GM23338 (cell line): ENCODE data around the gene JAKMIP3. TPM values are rescaled to one million over a fixed set of nuclear protein-coding genes. Genes with fewer than 3 reads are reported as not detected.

Experiments used
- ATAC-seq: fragments of 200-7000 bp; cut with Tn5 transposase; 3 replicates; pipeline ENCODE4 v1.9.1; 2020
- DNase-seq: peaks from one replicate; pipeline ENCODE4 v3.0.0-alpha.2; 2015; ENCODE audit warnings: low spot score
- H2AFZ ChIP-seq: fragments of 200-600 bp; sonication (generic); 2 replicates; pipeline ENCODE4 v1.8.0; 2016; ENCODE audit warnings: antibody characterized with exemption, mild to moderate bottlenecking, moderate library complexity
- H3F3A ChIP-seq: fragments of 200-600 bp; sonication (generic); replicated peaks from 2 replicates; pipeline ENCODE4 v1.8.0; 2017; ENCODE audit warnings: antibody characterized with exemption, mixed run types, low read depth
- H3K27ac ChIP-seq: fragments of 200-600 bp; sonication (generic); 2 replicates; pipeline ENCODE4 v1.6.1; 2016; ENCODE audit warnings: low read depth
- H3K27me3 ChIP-seq: fragments of 200-600 bp; sonication (generic); 2 replicates; pipeline ENCODE4 v1.8.0; 2016; ENCODE audit warnings: mild to moderate bottlenecking, mixed run types, moderate library complexity; ENCODE audit not compliant: insufficient read depth
- H3K36me3 ChIP-seq: fragments of 200-600 bp; sonication (generic); 2 replicates; pipeline ENCODE4 v1.8.0; 2016; ENCODE audit warnings: mild to moderate bottlenecking; ENCODE audit not compliant: insufficient read depth
- H3K4me1 ChIP-seq: fragments of 200-600 bp; sonication (generic); 2 replicates; pipeline ENCODE4 v1.8.0; 2016; ENCODE audit warnings: mild to moderate bottlenecking, moderate library complexity; ENCODE audit not compliant: insufficient read depth
- H3K4me2 ChIP-seq: fragments of 200-600 bp; sonication (generic); 2 replicates; pipeline ENCODE4 v1.7.1; 2017; ENCODE audit warnings: mixed run types
- H3K4me3 ChIP-seq: fragments of 200-600 bp; sonication (generic); 2 replicates; pipeline ENCODE4 v1.6.1; 2016; ENCODE audit warnings: mixed run types
- H3K79me2 ChIP-seq: fragments of 200-600 bp; sonication (generic); replicated peaks from 2 replicates; pipeline ENCODE4 v1.8.0; 2017; ENCODE audit warnings: mild to moderate bottlenecking; ENCODE audit not compliant: insufficient read depth
- H3K9me2 ChIP-seq: fragments of 200-600 bp; sonication (generic); 2 replicates; pipeline ENCODE4 v1.8.0; 2017; ENCODE audit not compliant: insufficient read depth
- H4K20me1 ChIP-seq: fragments of 200-600 bp; sonication (generic); replicated peaks from 2 replicates; pipeline ENCODE4 v1.8.0; 2017; ENCODE audit warnings: mild to moderate bottlenecking; ENCODE audit not compliant: insufficient read depth
- H3K27ac Mint-ChIP-seq: 2 replicates; pipeline ENCODE4 v1.8.0; 2020; ENCODE audit warnings: inconsistent platforms, mild to moderate bottlenecking, moderate library complexity, mixed read lengths
- H3K27me3 Mint-ChIP-seq: 3 replicates; pipeline ENCODE4 v1.8.0; 2022; ENCODE audit warnings: low read depth, mild to moderate bottlenecking, moderate library complexity, mixed read lengths, inconsistent platforms; ENCODE audit not compliant: insufficient read depth, poor library complexity
- H3K36me3 Mint-ChIP-seq: 3 replicates; pipeline ENCODE4 v1.8.0; 2021; ENCODE audit warnings: low read depth, mild to moderate bottlenecking, inconsistent platforms, moderate library complexity, mixed read lengths
- H3K4me1 Mint-ChIP-seq: 3 replicates; pipeline ENCODE4 v1.8.0; 2020; ENCODE audit warnings: mild to moderate bottlenecking, inconsistent platforms, mixed read lengths
- H3K4me3 Mint-ChIP-seq: 3 replicates; pipeline ENCODE4 v1.8.0; 2021; ENCODE audit warnings: moderate library complexity, mild to moderate bottlenecking, inconsistent platforms, mixed read lengths
- H3K9me3 Mint-ChIP-seq: 3 replicates; pipeline ENCODE4 v1.8.0; 2020; ENCODE audit warnings: moderate library complexity, mild to moderate bottlenecking, inconsistent platforms, mixed read lengths
- CREB1 ChIP-seq: fragments of 250-450 bp; sonication (Bioruptor Pico); IDR thresholded peaks from 2 replicates; pipeline ENCODE4 v1.5.0; 2020; ENCODE audit warnings: low read depth, mild to moderate bottlenecking, moderate library complexity
- CTCF ChIP-seq, 2 experiments: fragments of 200-600 bp in 1 of 2; sonication (generic) in 1 of 2; conservative IDR thresholded peaks; 2 replicates each; pipeline versions ENCODE4 v1.5.1 to v1.6.1; 2016 to 2017; ENCODE audit warnings: antibody characterized with exemption in 2 of 2, low read depth in 2 of 2, mild to moderate bottlenecking in 2 of 2, moderate library complexity in 1 of 2
- ETS1 ChIP-seq: IDR thresholded peaks from 2 replicates; pipeline ENCODE4 v1.6.1; 2016; ENCODE audit warnings: antibody characterized with exemption
- EZH2 ChIP-seq: fragments of 200-600 bp; sonication (generic); IDR thresholded peaks from one replicate; pipeline ENCODE4 v1.8.0; 2017; ENCODE audit warnings: antibody characterized with exemption, mild to moderate bottlenecking, low read depth; ENCODE audit not compliant: unreplicated experiment
- EZH2phosphoT487 ChIP-seq: fragments of 200-600 bp; sonication (generic); IDR thresholded peaks from one replicate; pipeline ENCODE4 v1.8.1; 2018; ENCODE audit warnings: antibody characterized with exemption; ENCODE audit not compliant: unreplicated experiment
- JUNB ChIP-seq: IDR thresholded peaks from one replicate; pipeline ENCODE4 v1.6.1; 2016; ENCODE audit warnings: antibody characterized with exemption; ENCODE audit not compliant: unreplicated experiment
- NANOG ChIP-seq: IDR thresholded peaks from 2 replicates; pipeline ENCODE4 v1.6.1; 2016; ENCODE audit warnings: antibody characterized with exemption, borderline replicate concordance
- POLR2AphosphoS5 ChIP-seq: IDR thresholded peaks from 2 replicates; pipeline ENCODE4 v1.6.1; 2016; ENCODE audit warnings: antibody characterized with exemption, low read depth
- STAT1 ChIP-seq: IDR thresholded peaks from one replicate; pipeline ENCODE4 v1.6.1; 2016; ENCODE audit warnings: antibody characterized with exemption; ENCODE audit not compliant: unreplicated experiment
- ZNF114 ChIP-seq: fragments of 250-450 bp; sonication (Bioruptor Pico); IDR thresholded peaks from 2 replicates; pipeline ENCODE4 v1.5.0; 2020; ENCODE audit warnings: mild to moderate bottlenecking, moderate library complexity
- ZNF331 ChIP-seq: fragments of 250-450 bp; sonication (Bioruptor Pico); IDR thresholded peaks from 2 replicates; pipeline ENCODE4 v1.5.0; 2020; ENCODE audit warnings: low read depth, mild to moderate bottlenecking, moderate library complexity
- ZNF462 ChIP-seq: fragments of 250-450 bp; sonication (Bioruptor Pico); IDR thresholded peaks from 2 replicates; pipeline ENCODE4 v1.5.0; 2020; ENCODE audit warnings: mild to moderate bottlenecking, moderate library complexity
- polyA plus RNA-seq: library from polyadenylated mRNA; unstranded; fragments of >200 nt; fragmentation: Nextera tagmentation; extraction: Ambion mirVana; gene quantifications from 2 replicates; pipeline ENCODE4 v1.2.1, GENCODE V29; 2016
- total RNA-seq: library from RNA; depleted of rRNA; stranded (reverse); fragments of >200 nt; shearing (Covaris generic); gene quantifications from 2 replicates; pipeline ENCODE4 v1.2.3, GENCODE V29; 2014
- TF ChIP-seq, protein P1 (sequence below): IDR thresholded peaks from one replicate; pipeline ENCODE4 v1.6.1; 2018; ENCODE audit warnings: antibody characterized with exemption; ENCODE audit not compliant: unreplicated experiment

JAKMIP3 gene
- total and polyA plus RNA-seq, 2 experiments from 2014 or later: 0.87 to 1.2 TPM

GRCh38 chr10:132061465-132061864, 4.3 kb upstream of the JAKMIP3 start:
- Histone ChIP-seq H3K36me3 (no peaks in the 10 kb centered on the region), H4K20me1 (no peaks in the 10 kb centered on the region), H3K27ac (no peak overlapping the region), H2AFZ (no peak overlapping the region), H3K4me2 (no peak overlapping the region), H3K79me2 (no peaks in the 10 kb centered on the region), H3K4me1 (peaks cover 9% of the 10 kb centered on the region), H3F3A (peaks cover 4% of the 10 kb centered on the region; the same call in 1 of the 2 replicates), H3K4me3 (no peak overlapping the region), H3K9me2 (no peaks in the 10 kb centered on the region), H3K27me3 (no peaks in the 10 kb centered on the region)
- no peaks in the 10 kb centered on the region; the same call in 2 of the 3 replicates for H3K9me3 Mint-ChIP-seq
- no peak overlapping the region for H3K27ac Mint-ChIP-seq
- peaks cover 3% of the 10 kb centered on the region; the same call in 1 of the 3 replicates for H3K36me3 Mint-ChIP-seq
- no peak overlapping the region for H3K4me3 Mint-ChIP-seq
- peaks cover 12% of the 10 kb centered on the region for H3K27me3 Mint-ChIP-seq
- peaks cover 26% of the 10 kb centered on the region for H3K4me1 Mint-ChIP-seq
- no peak for ATAC-seq
- no peak for TF ChIP-seq EZH2phosphoT487
- TF ChIP-seq POLR2AphosphoS5: no peak
- no peak for TF ChIP-seq EZH2
- TF ChIP-seq, protein P1, sequence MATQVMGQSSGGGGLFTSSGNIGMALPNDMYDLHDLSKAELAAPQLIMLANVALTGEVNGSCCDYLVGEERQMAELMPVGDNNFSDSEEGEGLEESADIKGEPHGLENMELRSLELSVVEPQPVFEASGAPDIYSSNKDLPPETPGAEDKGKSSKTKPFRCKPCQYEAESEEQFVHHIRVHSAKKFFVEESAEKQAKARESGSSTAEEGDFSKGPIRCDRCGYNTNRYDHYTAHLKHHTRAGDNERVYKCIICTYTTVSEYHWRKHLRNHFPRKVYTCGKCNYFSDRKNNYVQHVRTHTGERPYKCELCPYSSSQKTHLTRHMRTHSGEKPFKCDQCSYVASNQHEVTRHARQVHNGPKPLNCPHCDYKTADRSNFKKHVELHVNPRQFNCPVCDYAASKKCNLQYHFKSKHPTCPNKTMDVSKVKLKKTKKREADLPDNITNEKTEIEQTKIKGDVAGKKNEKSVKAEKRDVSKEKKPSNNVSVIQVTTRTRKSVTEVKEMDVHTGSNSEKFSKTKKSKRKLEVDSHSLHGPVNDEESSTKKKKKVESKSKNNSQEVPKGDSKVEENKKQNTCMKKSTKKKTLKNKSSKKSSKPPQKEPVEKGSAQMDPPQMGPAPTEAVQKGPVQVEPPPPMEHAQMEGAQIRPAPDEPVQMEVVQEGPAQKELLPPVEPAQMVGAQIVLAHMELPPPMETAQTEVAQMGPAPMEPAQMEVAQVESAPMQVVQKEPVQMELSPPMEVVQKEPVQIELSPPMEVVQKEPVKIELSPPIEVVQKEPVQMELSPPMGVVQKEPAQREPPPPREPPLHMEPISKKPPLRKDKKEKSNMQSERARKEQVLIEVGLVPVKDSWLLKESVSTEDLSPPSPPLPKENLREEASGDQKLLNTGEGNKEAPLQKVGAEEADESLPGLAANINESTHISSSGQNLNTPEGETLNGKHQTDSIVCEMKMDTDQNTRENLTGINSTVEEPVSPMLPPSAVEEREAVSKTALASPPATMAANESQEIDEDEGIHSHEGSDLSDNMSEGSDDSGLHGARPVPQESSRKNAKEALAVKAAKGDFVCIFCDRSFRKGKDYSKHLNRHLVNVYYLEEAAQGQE: no peak
- TF ChIP-seq JUNB: no peak
- TF ChIP-seq CREB1 (CRISPR knock-in tag): no peak
- no peak for TF ChIP-seq CTCF (conservative IDR thresholded peaks at IDR 0.05; ENCODE audit: low read depth in 2 of 2)
- TF ChIP-seq ZNF114: no peak
- TF ChIP-seq ETS1: no peak
- no peak for TF ChIP-seq STAT1
- no peak for TF ChIP-seq NANOG
- TF ChIP-seq ZNF462 (CRISPR knock-in tag): no peak
- TF ChIP-seq ZNF331: no peak
- DNase-seq: no peak
